NT2/D1 (cell line): ENCODE measurements around the gene ATP10A.

Experiments used
- DNase-seq: peaks from one replicate; pipeline ENCODE4 v3.0.0-alpha.2; 2011; ENCODE audit warnings: low read depth, low spot score
- H3K27me3 ChIP-seq: 2 replicates; pipeline ENCODE4 v1.6.0; 2011; ENCODE audit warnings: mild to moderate bottlenecking; ENCODE audit not compliant: insufficient read length, insufficient read depth
- H3K36me3 ChIP-seq: 2 replicates; pipeline ENCODE4 v1.6.1; 2011; ENCODE audit warnings: mild to moderate bottlenecking, low read length, mixed read lengths; ENCODE audit not compliant: insufficient read depth, insufficient read length
- H3K4me1 ChIP-seq: 2 replicates; pipeline ENCODE4 v1.5.1; 2011; ENCODE audit not compliant: insufficient read depth, insufficient read length
- H3K4me3 ChIP-seq: 2 replicates; pipeline ENCODE4 v1.5.1; 2011; ENCODE audit warnings: low read depth; ENCODE audit not compliant: insufficient read length
- H3K9ac ChIP-seq: 2 replicates; pipeline ENCODE4 v1.6.0; 2011; ENCODE audit warnings: low read depth; ENCODE audit not compliant: insufficient read length
- H3K9me3 ChIP-seq: 2 replicates; pipeline ENCODE4 v1.5.1; 2011; ENCODE audit warnings: mild to moderate bottlenecking, low read length; ENCODE audit not compliant: insufficient read depth
- SUZ12 ChIP-seq: IDR thresholded peaks from 2 replicates; pipeline ENCODE4 v1.6.1; 2011; ENCODE audit not compliant: insufficient read length, insufficient read depth; ENCODE audit errors: extremely low read depth
- YY1 ChIP-seq: IDR thresholded peaks from 2 replicates; pipeline ENCODE4 v1.6.1; 2011; ENCODE audit not compliant: insufficient read length, insufficient read depth
- ZNF274 ChIP-seq: IDR thresholded peaks from 2 replicates; pipeline ENCODE4 v1.6.1; 2011; ENCODE audit warnings: mild to moderate bottlenecking, low read depth, low read length

The ATP10A gene

GRCh38 chr15:25795061-25795460 lies 68.1 kb downstream of the ATP10A start:
- Histone ChIP-seq H3K9ac (no peak overlapping the region), H3K4me3 (no peak overlapping the region), H3K9me3 (no peaks in the 10 kb centered on the region), H3K4me1 (peaks cover 9% of the 10 kb centered on the region), H3K27me3 (no peaks in the 10 kb centered on the region), H3K36me3 (no peaks in the 10 kb centered on the region)
- no peak for DNase-seq
- TF ChIP-seq YY1 = no peak
- TF ChIP-seq ZNF274 = no peak
- TF ChIP-seq SUZ12 = no peak

GRCh38 chr15:25793354-25794050 lies 69.6 kb downstream of the ATP10A start:
- no peak for DNase-seq
- Histone ChIP-seq H3K36me3 (no peaks in the 10 kb centered on the region), H3K27me3 (no peaks in the 10 kb centered on the region), H3K4me1 (peaks cover 8% of the 10 kb centered on the region), H3K9ac (no peak overlapping the region), H3K4me3 (no peak overlapping the region), H3K9me3 (no peaks in the 10 kb centered on the region)
- no peak for TF ChIP-seq SUZ12
- TF ChIP-seq YY1 = no peak
- no peak for TF ChIP-seq ZNF274

GRCh38 chr15:25792128-25792527 lies 71.0 kb downstream of the ATP10A start:
- no peak for DNase-seq
- no peak overlapping the region for H3K9ac ChIP-seq

GRCh38 chr15:25790000-25790660 lies 73.0 kb downstream of the ATP10A start:
- no peaks in the 10 kb centered on the region for H3K9me3 ChIP-seq
- DNase-seq = no peak
- peaks cover 4% of the 10 kb centered on the region for H3K4me1 ChIP-seq
- H3K27me3 ChIP-seq = no peaks in the 10 kb centered on the region
- H3K36me3 ChIP-seq = no peaks in the 10 kb centered on the region
- no peak overlapping the region for H3K4me3 ChIP-seq
- H3K9ac ChIP-seq = no peak overlapping the region
- TF ChIP-seq SUZ12 (no peak), YY1 (no peak), ZNF274 (no peak)

More at GRCh38 chr15:25792128-25792527, 71.0 kb downstream of the ATP10A start:
- TF ChIP-seq SUZ12 = no peak
- Histone ChIP-seq H3K27me3 (no peaks in the 10 kb centered on the region), H3K36me3 (no peaks in the 10 kb centered on the region), H3K4me3 (no peak overlapping the region), H3K9me3 (no peaks in the 10 kb centered on the region), H3K4me1 (peaks cover 5% of the 10 kb centered on the region)

- Histone ChIP-seq H3K36me3 (no peaks in the 10 kb centered on the region), H3K4me1 (peaks cover 3% of the 10 kb centered on the region)
These were observed 73.5 kb downstream of the ATP10A start for GRCh38 chr15:25789616-25789999.

GRCh38 chr15:25789211-25789610 lies 73.9 kb downstream of the ATP10A start:
- no peak overlapping the region for H3K9ac ChIP-seq
- no peaks in the 10 kb centered on the region for H3K9me3 ChIP-seq
- no peaks in the 10 kb centered on the region for H3K27me3 ChIP-seq
- no peaks in the 10 kb centered on the region for H3K36me3 ChIP-seq
- DNase-seq = no peak
- TF ChIP-seq SUZ12 = no peak
- TF ChIP-seq YY1 = no peak
- no peak for TF ChIP-seq ZNF274
- H3K4me3 ChIP-seq = no peak overlapping the region
- peaks cover 3% of the 10 kb centered on the region for H3K4me1 ChIP-seq

More at GRCh38 chr15:25789616-25789999, 73.5 kb downstream of the ATP10A start:
- Histone ChIP-seq H3K4me3 (no peak overlapping the region), H3K9ac (no peak overlapping the region), H3K9me3 (no peaks in the 10 kb centered on the region), H3K27me3 (no peaks in the 10 kb centered on the region)
- no peak for DNase-seq
- TF ChIP-seq SUZ12 (no peak), ZNF274 (no peak)

GRCh38 chr15:25787855-25788520 lies 75.1 kb downstream of the ATP10A start:
- DNase-seq = no peak
- H3K36me3 ChIP-seq = no peaks in the 10 kb centered on the region

More at GRCh38 chr15:25787855-25788520, 75.1 kb downstream of the ATP10A start:
- H3K9me3 ChIP-seq = no peaks in the 10 kb centered on the region
- H3K27me3 ChIP-seq = no peaks in the 10 kb centered on the region
- no peak overlapping the region for H3K9ac ChIP-seq
- TF ChIP-seq SUZ12 (no peak), YY1 (no peak), ZNF274 (no peak)
- H3K4me1 ChIP-seq = peaks cover 3% of the 10 kb centered on the region
- H3K4me3 ChIP-seq = no peak overlapping the region
